ENCODE results near the gene TLE7. TPM values are rescaled to one million over a fixed set of nuclear protein-coding genes. Genes with fewer than 3 reads are reported as not detected.

TLE7 gene
- total RNA-seq, 1 experiment from 2014 or later: not detected

GRCh38 chr16:71413341-71413740 is 28.5 kb downstream of the TLE7 start:
- DNase-seq: no peak

GRCh38 chr16:71412270-71413160 is 29.3 kb downstream of the TLE7 start:
- DNase-seq: peak; percentile 89
- Histone ChIP-seq H3K4me3 (ENCODE audit: insufficient read depth, low read depth, low read length) (peak overlapping the region; percentile 48), H3K27me3 (ENCODE audit: control insufficient read depth, insufficient read depth, low read length) (no peaks in the 10 kb centered on the region; the same call in 1 of the 2 replicates), H3K36me3 (replicated peaks; ENCODE audit: control insufficient read depth, insufficient read depth, low read length) (no peaks in the 10 kb centered on the region)

More at GRCh38 chr16:71413341-71413740, 28.5 kb downstream of the TLE7 start:
- no peaks in the 10 kb centered on the region for H3K36me3 ChIP-seq (replicated peaks; ENCODE audit: control insufficient read depth, insufficient read depth, low read length)
- H3K4me3 ChIP-seq (ENCODE audit: insufficient read depth, low read depth, low read length): no peak overlapping the region
- H3K27me3 ChIP-seq (ENCODE audit: control insufficient read depth, insufficient read depth, low read length): no peaks in the 10 kb centered on the region; the same call in 1 of the 2 replicates

- Histone ChIP-seq H3K27me3 (ENCODE audit: control insufficient read depth, insufficient read depth, low read length) (no peaks in the 10 kb centered on the region), H3K36me3 (replicated peaks; ENCODE audit: control insufficient read depth, insufficient read depth, low read length) (no peaks in the 10 kb centered on the region), H3K4me3 (ENCODE audit: insufficient read depth, low read depth, low read length) (no peak overlapping the region)
- no peak for DNase-seq
Observed at GRCh38 chr16:71410146-71410545, 31.7 kb downstream of the TLE7 start.

GRCh38 chr16:71409011-71409775 is 32.7 kb downstream of the TLE7 start:
- Histone ChIP-seq H3K27me3 (ENCODE audit: control insufficient read depth, insufficient read depth, low read length) (no peaks in the 10 kb centered on the region), H3K36me3 (replicated peaks; ENCODE audit: control insufficient read depth, insufficient read depth, low read length) (no peaks in the 10 kb centered on the region), H3K4me3 (ENCODE audit: insufficient read depth, low read depth, low read length) (no peak overlapping the region)
- DNase-seq: no peak

GRCh38 chr16:71408536-71408935 is 33.3 kb downstream of the TLE7 start:
- no peak for DNase-seq
- Histone ChIP-seq H3K4me3 (ENCODE audit: insufficient read depth, low read depth, low read length) (no peak overlapping the region), H3K27me3 (ENCODE audit: control insufficient read depth, insufficient read depth, low read length) (no peaks in the 10 kb centered on the region), H3K36me3 (replicated peaks; ENCODE audit: control insufficient read depth, insufficient read depth, low read length) (no peaks in the 10 kb centered on the region)

GRCh38 chr16:71407731-71408130 is 34.1 kb downstream of the TLE7 start:
- Histone ChIP-seq H3K27me3 (ENCODE audit: control insufficient read depth, insufficient read depth, low read length) (no peaks in the 10 kb centered on the region), H3K36me3 (replicated peaks; ENCODE audit: control insufficient read depth, insufficient read depth, low read length) (no peaks in the 10 kb centered on the region), H3K4me3 (ENCODE audit: insufficient read depth, low read depth, low read length) (no peak overlapping the region)
- DNase-seq: no peak

GRCh38 chr16:71406724-71407123 is 35.1 kb downstream of the TLE7 start:
- Histone ChIP-seq H3K4me3 (ENCODE audit: insufficient read depth, low read depth, low read length) (no peak overlapping the region), H3K36me3 (replicated peaks; ENCODE audit: control insufficient read depth, insufficient read depth, low read length) (no peaks in the 10 kb centered on the region), H3K27me3 (ENCODE audit: control insufficient read depth, insufficient read depth, low read length) (no peaks in the 10 kb centered on the region)
- no peak for DNase-seq

- no peak for DNase-seq
- Histone ChIP-seq H3K27me3 (ENCODE audit: control insufficient read depth, insufficient read depth, low read length) (no peaks in the 10 kb centered on the region), H3K36me3 (replicated peaks; ENCODE audit: control insufficient read depth, insufficient read depth, low read length) (no peaks in the 10 kb centered on the region), H3K4me3 (ENCODE audit: insufficient read depth, low read depth, low read length) (no peak overlapping the region)
Observed at GRCh38 chr16:71406316-71406715, 35.5 kb downstream of the TLE7 start.

GRCh38 chr16:71404364-71404763 is 37.5 kb downstream of the TLE7 start:
- H3K36me3 ChIP-seq (replicated peaks; ENCODE audit: control insufficient read depth, insufficient read depth, low read length): no peaks in the 10 kb centered on the region
- H3K27me3 ChIP-seq (ENCODE audit: control insufficient read depth, insufficient read depth, low read length): no peaks in the 10 kb centered on the region
- no peak for DNase-seq
- no peak overlapping the region for H3K4me3 ChIP-seq (ENCODE audit: insufficient read depth, low read depth, low read length)

- H3K36me3 ChIP-seq (replicated peaks; ENCODE audit: control insufficient read depth, insufficient read depth, low read length): no peaks in the 10 kb centered on the region
- H3K27me3 ChIP-seq (ENCODE audit: control insufficient read depth, insufficient read depth, low read length): no peaks in the 10 kb centered on the region
- H3K4me3 ChIP-seq (ENCODE audit: insufficient read depth, low read depth, low read length): no peak overlapping the region
- DNase-seq: no peak
Observed at GRCh38 chr16:71402674-71403073, 39.2 kb downstream of the TLE7 start.

- Histone ChIP-seq H3K36me3 (replicated peaks; ENCODE audit: control insufficient read depth, insufficient read depth, low read length) (no peaks in the 10 kb centered on the region), H3K4me3 (ENCODE audit: insufficient read depth, low read depth, low read length) (no peak overlapping the region), H3K27me3 (ENCODE audit: control insufficient read depth, insufficient read depth, low read length) (no peaks in the 10 kb centered on the region)
- DNase-seq: peak; percentile 53
Observed at GRCh38 chr16:71402007-71402406, 39.8 kb downstream of the TLE7 start.

GRCh38 chr16:71399801-71400563 is 41.9 kb downstream of the TLE7 start:
- Histone ChIP-seq H3K4me3 (ENCODE audit: insufficient read depth, low read depth, low read length) (no peak overlapping the region), H3K27me3 (ENCODE audit: control insufficient read depth, insufficient read depth, low read length) (no peaks in the 10 kb centered on the region), H3K36me3 (replicated peaks; ENCODE audit: control insufficient read depth, insufficient read depth, low read length) (no peaks in the 10 kb centered on the region)
- no peak for DNase-seq

GRCh38 chr16:71396594-71396993 is 45.3 kb downstream of the TLE7 start:
- no peak overlapping the region for H3K4me3 ChIP-seq (ENCODE audit: insufficient read depth, low read depth, low read length)
- H3K27me3 ChIP-seq (ENCODE audit: control insufficient read depth, insufficient read depth, low read length): no peaks in the 10 kb centered on the region
- no peak for DNase-seq
- H3K36me3 ChIP-seq (replicated peaks; ENCODE audit: control insufficient read depth, insufficient read depth, low read length): no peaks in the 10 kb centered on the region

- no peak overlapping the region for H3K4me3 ChIP-seq (ENCODE audit: insufficient read depth, low read depth, low read length)
Observed at GRCh38 chr16:71389330-71389729, 52.5 kb downstream of the TLE7 start.

More at GRCh38 chr16:71389330-71389729, 52.5 kb downstream of the TLE7 start:
- H3K27me3 ChIP-seq (ENCODE audit: control insufficient read depth, insufficient read depth, low read length): no peaks in the 10 kb centered on the region
- no peaks in the 10 kb centered on the region for H3K36me3 ChIP-seq (replicated peaks; ENCODE audit: control insufficient read depth, insufficient read depth, low read length)
- no peak for DNase-seq
